ENCODE results near the gene MYH4.

MYH4 gene

GRCh38 chr17:10403589-10403988 lies 65.8 kb downstream of the MYH4 start:
- no peak for TF ChIP-seq CTCF (IDR thresholded peaks at IDR 0.05)
- DNase-seq, result no peak
- no peaks in the 10 kb centered on the region for H3K27me3 ChIP-seq
- H3K4me3 ChIP-seq, result no peak overlapping the region
- H3K9me3 ChIP-seq, result no peaks in the 10 kb centered on the region
- H3K27ac ChIP-seq, result no peak overlapping the region
- no peaks in the 10 kb centered on the region for H3K36me3 ChIP-seq
- intact Hi-C loops (cut with DNase I; ENCODE audit: low total_unique reads), result no loop called here
- H3K4me1 ChIP-seq, result no peaks in the 10 kb centered on the region

GRCh38 chr17:10398352-10398751 lies 71.0 kb downstream of the MYH4 start:
- no peak overlapping the region for H3K4me3 ChIP-seq
- H3K27me3 ChIP-seq, result no peaks in the 10 kb centered on the region
- intact Hi-C loops (cut with DNase I; ENCODE audit: low total_unique reads), result no loop called here
- no peak for DNase-seq
- no peak overlapping the region for H3K27ac ChIP-seq
- no peaks in the 10 kb centered on the region for H3K4me1 ChIP-seq
- TF ChIP-seq CTCF (IDR thresholded peaks at IDR 0.05), result no peak
- H3K9me3 ChIP-seq, result no peaks in the 10 kb centered on the region
- no peaks in the 10 kb centered on the region for H3K36me3 ChIP-seq

- no peak for DNase-seq
- Histone ChIP-seq H3K27me3 (no peaks in the 10 kb centered on the region), H3K9me3 (no peaks in the 10 kb centered on the region), H3K36me3 (no peaks in the 10 kb centered on the region), H3K4me3 (no peak overlapping the region), H3K4me1 (no peaks in the 10 kb centered on the region), H3K27ac (no peak overlapping the region)
- intact Hi-C loops (cut with DNase I; ENCODE audit: low total_unique reads), result no loop called here
- no peak for TF ChIP-seq CTCF (IDR thresholded peaks at IDR 0.05)
These were observed 72.7 kb downstream of the MYH4 start for GRCh38 chr17:10396524-10397163.

GRCh38 chr17:10394201-10394887 lies 75.0 kb downstream of the MYH4 start:
- no peak overlapping the region for H3K27ac ChIP-seq
- H3K4me3 ChIP-seq, result no peak overlapping the region
- TF ChIP-seq CTCF (IDR thresholded peaks at IDR 0.05), result no peak
- intact Hi-C loops (cut with DNase I; ENCODE audit: low total_unique reads), result no loop called here
- H3K4me1 ChIP-seq, result no peaks in the 10 kb centered on the region
- no peaks in the 10 kb centered on the region for H3K9me3 ChIP-seq
- no peak for DNase-seq
- no peaks in the 10 kb centered on the region for H3K27me3 ChIP-seq
- H3K36me3 ChIP-seq, result no peaks in the 10 kb centered on the region
